Mucosa of descending colon (tissue), 3 donors: Measurements from ENCODE around the gene HOXD9. TPM values are rescaled to one million over a fixed set of nuclear protein-coding genes. Genes with fewer than 3 reads are reported as not detected.

Experiments used
- ATAC-seq: fragments of 200-7000 bp; cut with Tn5 transposase; one replicate; pipeline ENCODE4 v1.9.1; 2020; ENCODE audit warnings: mild to moderate bottlenecking, moderate library complexity
- DNase-seq, 3 donors: peaks; one replicate each; pipeline ENCODE4 v3.0.0-alpha.2; 2020
- H3K36me3 ChIP-seq: fragments of 200-600 bp; one replicate; pipeline ENCODE4 v1.8.0; 2021; ENCODE audit warnings: low read depth, mild to moderate bottlenecking
- H3K4me1 ChIP-seq: fragments of 200-600 bp; one replicate; pipeline ENCODE4 v1.8.0; 2021; ENCODE audit warnings: low read depth, mild to moderate bottlenecking
- H3K4me3 ChIP-seq: fragments of 200-600 bp; one replicate; pipeline ENCODE4 v1.8.0; 2021; ENCODE audit warnings: mild to moderate bottlenecking
- H3K9me3 ChIP-seq: fragments of 200-600 bp; one replicate; pipeline ENCODE4 v1.8.0; 2021; ENCODE audit warnings: mild to moderate bottlenecking
- intact Hi-C, 2 donors: fragments of 100-400 bp; cut with DNase I in 1 of 2; cut with micrococcal nuclease in 1 of 2; formaldehyde crosslinking; loops; one replicate each; pipeline versions ENCODE4 v1.11.0 to v1.11.1; 2022; cut with DNase I, micrococcal nuclease
- total RNA-seq, 3 donors: library from RNA; stranded (reverse); fragmentation: NEBNext Ultra II Directional in 2 of 3; extraction: Animal tissue kit (Norgen Biotek cat#: 25700) in 2 of 3; gene quantifications; one replicate each; pipeline versions ENCODE4 v1.2.1 to v1.2.4, GENCODE V29; 2021 to 2023
- TF ChIP-seq, protein P1 (sequence below): fragments of 200-600 bp; IDR thresholded peaks from one replicate; pipeline ENCODE4 v1.8.0; 2022; ENCODE audit warnings: antibody characterized with exemption, mild to moderate bottlenecking
- donor health status: DM: no; HTN: no; CAD: no; lungs with moderate emphysema.
- donor health status: DM: no; HTN: no; CAD: no.
- donor health status: DM: no; HTN: yes; CAD: no.

The HOXD9 gene
- total RNA-seq, 3 donors from 2014 or later = 2.1 to 5.6 (median 2.2) TPM

DNA sequence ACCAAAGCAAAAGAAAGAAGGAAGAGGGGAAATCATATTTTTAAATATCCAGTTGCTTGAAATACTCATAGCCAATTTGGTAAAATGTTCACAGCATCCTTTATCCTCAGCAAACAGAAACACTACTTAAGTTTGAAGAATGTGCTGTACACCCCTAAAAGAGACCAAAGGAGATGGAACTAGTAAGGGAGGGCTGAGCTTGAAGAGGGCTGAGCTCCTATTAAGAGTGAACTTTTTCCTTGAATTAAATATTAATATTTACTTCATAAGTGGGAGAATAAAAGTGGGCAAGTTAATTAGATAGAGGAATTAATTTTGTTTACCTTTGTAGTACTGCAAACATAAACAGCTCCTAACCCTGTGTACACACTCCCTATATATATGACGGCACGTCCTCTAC is 45.7 kb upstream of the HOXD9 start:
- DNase-seq = no peak
- intact Hi-C loops = no loop called here
- Histone ChIP-seq H3K4me1 (peaks cover 6% of the 10 kb centered on the region), H3K4me3 (no peak overlapping the region), H3K36me3 (no peaks in the 10 kb centered on the region), H3K9me3 (no peaks in the 10 kb centered on the region)
- ATAC-seq = no peak
- TF ChIP-seq, protein P1, sequence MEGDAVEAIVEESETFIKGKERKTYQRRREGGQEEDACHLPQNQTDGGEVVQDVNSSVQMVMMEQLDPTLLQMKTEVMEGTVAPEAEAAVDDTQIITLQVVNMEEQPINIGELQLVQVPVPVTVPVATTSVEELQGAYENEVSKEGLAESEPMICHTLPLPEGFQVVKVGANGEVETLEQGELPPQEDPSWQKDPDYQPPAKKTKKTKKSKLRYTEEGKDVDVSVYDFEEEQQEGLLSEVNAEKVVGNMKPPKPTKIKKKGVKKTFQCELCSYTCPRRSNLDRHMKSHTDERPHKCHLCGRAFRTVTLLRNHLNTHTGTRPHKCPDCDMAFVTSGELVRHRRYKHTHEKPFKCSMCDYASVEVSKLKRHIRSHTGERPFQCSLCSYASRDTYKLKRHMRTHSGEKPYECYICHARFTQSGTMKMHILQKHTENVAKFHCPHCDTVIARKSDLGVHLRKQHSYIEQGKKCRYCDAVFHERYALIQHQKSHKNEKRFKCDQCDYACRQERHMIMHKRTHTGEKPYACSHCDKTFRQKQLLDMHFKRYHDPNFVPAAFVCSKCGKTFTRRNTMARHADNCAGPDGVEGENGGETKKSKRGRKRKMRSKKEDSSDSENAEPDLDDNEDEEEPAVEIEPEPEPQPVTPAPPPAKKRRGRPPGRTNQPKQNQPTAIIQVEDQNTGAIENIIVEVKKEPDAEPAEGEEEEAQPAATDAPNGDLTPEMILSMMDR = no peak

GRCh38 chr2:176078541-176079284 is 43.8 kb upstream of the HOXD9 start:
- ATAC-seq (no peak), DNase-seq (no peak)
- TF ChIP-seq, protein P1 = no peak
- Histone ChIP-seq H3K9me3 (no peaks in the 10 kb centered on the region), H3K4me1 (peaks cover 15% of the 10 kb centered on the region), H3K36me3 (no peaks in the 10 kb centered on the region), H3K4me3 (no peak overlapping the region)
- intact Hi-C loops = no loop called here

GRCh38 chr2:176079285-176079830 is 43.2 kb upstream of the HOXD9 start:
- Histone ChIP-seq H3K4me1 (peaks cover 15% of the 10 kb centered on the region), H3K9me3 (no peaks in the 10 kb centered on the region), H3K4me3 (no peak overlapping the region), H3K36me3 (no peaks in the 10 kb centered on the region)
- TF ChIP-seq, protein P1 = no peak
- intact Hi-C loops = no loop called here
- DNase-seq (no peak), ATAC-seq (no peak)

DNA sequence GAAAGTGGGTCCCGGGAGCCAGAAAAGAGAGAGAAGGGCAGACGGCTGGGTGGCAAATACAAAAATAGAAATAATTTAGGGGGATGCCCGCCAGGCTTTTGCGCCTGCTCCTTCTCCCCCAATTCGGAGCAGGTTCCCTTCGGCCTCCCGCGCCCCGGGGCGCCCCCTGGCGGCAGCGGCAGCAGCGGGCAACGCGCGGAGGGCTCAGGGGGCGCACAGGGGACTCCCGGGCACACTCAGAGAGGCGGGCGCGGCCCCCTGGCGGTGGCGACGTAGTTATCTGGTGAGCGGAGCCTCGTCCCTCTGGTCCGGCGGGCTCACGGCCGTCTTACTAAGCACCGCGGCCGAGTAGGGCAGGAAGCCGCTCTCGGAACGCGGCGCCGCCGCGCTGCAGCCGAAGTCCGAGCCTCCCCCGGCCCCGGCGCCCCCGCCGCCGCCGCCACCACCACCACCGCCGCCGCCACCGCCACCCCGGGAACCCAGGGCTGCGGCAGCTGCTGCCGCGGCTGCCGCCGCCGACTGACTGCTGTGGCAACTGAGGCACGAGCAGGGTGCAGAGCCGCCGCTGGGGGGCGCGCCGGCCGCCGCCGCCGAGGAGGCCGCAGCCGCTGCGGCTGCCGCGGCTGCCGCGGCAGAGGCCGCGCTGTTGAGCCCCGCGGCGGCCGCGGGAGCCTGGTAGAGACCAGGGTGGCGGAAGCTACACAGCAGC is 42.5 kb upstream of the HOXD9 start:
- Histone ChIP-seq H3K9me3 (no peaks in the 10 kb centered on the region), H3K36me3 (no peaks in the 10 kb centered on the region), H3K4me3 (no peak overlapping the region), H3K4me1 (peaks cover 15% of the 10 kb centered on the region)
- ATAC-seq (peak; percentile 76), DNase-seq (peak in 2 of 3 donors; percentile 44 to 59)
- TF ChIP-seq, protein P1 = peak; percentile 54
- intact Hi-C loops = loop anchor here in 1 of 2 donors (5.0 to 10.0 kb wide), 2 partner anchors 393 to 715 kb away; no protein-coding TSS in a partner anchor

DNA sequence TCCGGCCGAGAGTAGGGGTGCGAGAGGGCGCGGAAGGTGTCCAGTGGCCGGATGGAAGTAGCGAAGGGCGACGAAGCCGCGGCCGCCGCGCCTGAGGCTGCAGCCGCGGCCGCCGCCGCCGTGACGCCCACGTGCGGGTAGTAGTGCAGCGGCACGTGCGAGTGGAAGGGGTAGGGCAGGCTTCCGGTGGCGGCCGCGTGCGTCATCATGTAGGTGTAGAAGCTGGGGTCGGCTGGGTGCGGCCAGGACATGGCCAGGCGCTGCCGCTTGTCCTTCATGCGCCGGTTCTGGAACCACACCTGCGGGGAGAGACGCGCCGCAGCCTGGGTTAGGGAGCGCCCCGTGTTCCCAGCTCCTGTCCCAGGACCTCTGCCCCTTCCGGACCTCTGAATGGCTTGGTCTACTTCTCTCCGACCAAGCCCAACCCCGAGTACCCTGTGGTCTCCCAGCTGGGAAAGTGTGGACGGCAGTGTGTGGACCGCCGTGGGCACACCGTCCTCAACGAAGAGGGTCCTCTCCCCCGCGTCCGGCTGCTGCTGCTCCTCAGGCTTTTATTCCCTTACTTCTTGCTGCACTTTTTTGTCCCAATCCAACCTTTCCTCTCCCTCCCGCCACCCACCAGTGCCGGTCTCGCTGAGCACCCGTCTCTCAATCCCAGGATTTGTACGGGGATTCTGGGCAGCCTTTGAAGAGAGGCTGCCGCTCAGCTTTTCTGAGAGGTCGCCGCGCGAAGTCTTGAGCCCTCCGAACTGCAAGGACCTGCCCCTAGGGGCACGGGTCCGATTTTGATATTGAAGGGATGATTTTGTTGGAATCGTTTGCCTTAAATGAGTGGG is 41.8 kb upstream of the HOXD9 start:
- intact Hi-C loops = loop anchor here in 1 of 2 donors (5.0 to 10.0 kb wide), 2 partner anchors 393 to 716 kb away; no protein-coding TSS in a partner anchor
- Histone ChIP-seq H3K36me3 (no peaks in the 10 kb centered on the region), H3K4me1 (peaks cover 16% of the 10 kb centered on the region), H3K9me3 (no peaks in the 10 kb centered on the region), H3K4me3 (no peak overlapping the region)
- TF ChIP-seq, protein P1 = no peak
- ATAC-seq = peak; percentile 63
- DNase-seq = peak in 2 of 3 donors; percentile 28 to 54
